HEK293 (cell line): Measurements from ENCODE around the gene DAG1.

Experiments used
- CTCF ChIA-PET: fragments of 350-600 bp; formaldehyde crosslinking; extraction: SDS; loops from one replicate; lab custom pipeline; 2021; ENCODE audit warnings: antibody characterized with exemption; lab: Yijun Ruan, JAX
- POLR2A ChIA-PET: fragments of 300-600 bp; formaldehyde crosslinking; extraction: SDS; loops from one replicate; lab custom pipeline; 2020; ENCODE audit warnings: antibody characterized with exemption, inconsistent platforms; lab: Yijun Ruan, JAX
- H3K27ac ChIP-seq: fragments of 200-500 bp; sonication (Bioruptor generic); 2 replicates; pipeline ENCODE4 v1.5.1; 2014; ENCODE audit warnings: low read depth, low read length, control low read depth, inconsistent platforms; ENCODE audit errors: extremely low read depth
- H3K36me3 ChIP-seq, 2 experiments: fragments of 200-500 bp in 1 of 2; sonication (Bioruptor generic) in 1 of 2; 1 replicate in 1 of 2; 2 replicates in 1 of 2; pipeline ENCODE4 v1.5.1; 2014 to 2017; ENCODE audit warnings: inconsistent platforms in 2 of 2, low read length in 2 of 2; ENCODE audit not compliant: control insufficient read depth in 2 of 2, insufficient read depth in 1 of 2
- H3K4me1 ChIP-seq: fragments of 200-500 bp; sonication (Bioruptor generic); 2 replicates; pipeline ENCODE4 v1.5.1; 2014; ENCODE audit warnings: mild to moderate bottlenecking, low read length, inconsistent platforms; ENCODE audit not compliant: control insufficient read depth, insufficient read depth
- H3K4me3 ChIP-seq: 2 replicates; pipeline ENCODE4 v1.5.1; 2011; ENCODE audit warnings: low read depth, mild to moderate bottlenecking, control low read depth, low read length, moderate library complexity
- H3K9me3 ChIP-seq: fragments of 200-500 bp; sonication (Bioruptor generic); 2 replicates; pipeline ENCODE4 v1.5.1; 2014; ENCODE audit warnings: low read depth, low read length, inconsistent platforms; ENCODE audit not compliant: control insufficient read depth, insufficient read depth
- KLF7 ChIP-seq: fragments of 450-650 bp; formaldehyde crosslinking; IDR thresholded peaks from 2 replicates; pipeline ENCODE4 v1.5.1; 2016; ENCODE audit warnings: missing biosample characterization, missing genetic modification characterization, borderline replicate concordance
- MZF1 ChIP-seq: fragments of 450-650 bp; formaldehyde crosslinking; IDR thresholded peaks from 2 replicates; pipeline ENCODE4 v1.5.1; 2017; ENCODE audit warnings: missing biosample characterization, missing genetic modification characterization, borderline replicate concordance
- TCF7L2 ChIP-seq: IDR thresholded peaks from 2 replicates; pipeline ENCODE4 v1.6.1; 2011; ENCODE audit warnings: low read depth, mild to moderate bottlenecking, inconsistent platforms, low read length, moderate library complexity, borderline replicate concordance
- YY2 ChIP-seq: fragments of 450-650 bp; formaldehyde crosslinking; IDR thresholded peaks from 2 replicates; pipeline ENCODE4 v1.5.1; 2016; ENCODE audit warnings: missing biosample characterization, missing genetic modification characterization
- ZEB2 ChIP-seq: fragments of 450-650 bp; formaldehyde crosslinking; IDR thresholded peaks from 2 replicates; pipeline ENCODE4 v1.5.1; 2016; ENCODE audit warnings: missing biosample characterization, missing genetic modification characterization
- ZIC2 ChIP-seq: fragments of 450-650 bp; formaldehyde crosslinking; IDR thresholded peaks from 2 replicates; pipeline ENCODE4 v1.5.1; 2016; ENCODE audit warnings: missing biosample characterization, missing genetic modification characterization
- ZNF2 ChIP-seq: fragments of 450-650 bp; formaldehyde crosslinking; IDR thresholded peaks from 2 replicates; pipeline ENCODE4 v1.5.1; 2016; ENCODE audit warnings: missing biosample characterization, missing genetic modification characterization
- ZNF266 ChIP-seq: fragments of 450-650 bp; formaldehyde crosslinking; IDR thresholded peaks from 2 replicates; pipeline ENCODE4 v1.5.1; 2016; ENCODE audit warnings: missing biosample characterization, missing genetic modification characterization, low read depth
- ZNF416 ChIP-seq: fragments of 450-650 bp; formaldehyde crosslinking; IDR thresholded peaks from 2 replicates; pipeline ENCODE4 v1.5.1; 2016; ENCODE audit warnings: missing biosample characterization, missing genetic modification characterization
- ZNF426 ChIP-seq: fragments of 450-650 bp; formaldehyde crosslinking; IDR thresholded peaks from 2 replicates; pipeline ENCODE4 v1.5.1; 2017; ENCODE audit warnings: missing biosample characterization, missing genetic modification characterization, mild to moderate bottlenecking, inconsistent platforms, moderate library complexity
- ZNF510 ChIP-seq: fragments of 450-650 bp; formaldehyde crosslinking; IDR thresholded peaks from 2 replicates; pipeline ENCODE4 v1.5.1; 2018; ENCODE audit warnings: mild to moderate bottlenecking, missing genetic modification characterization, missing biosample characterization; ENCODE audit not compliant: insufficient replicate concordance
- ZNF529 ChIP-seq: fragments of 450-650 bp; formaldehyde crosslinking; IDR thresholded peaks from 2 replicates; pipeline ENCODE4 v1.5.1; 2017; ENCODE audit warnings: missing genetic modification characterization, missing biosample characterization; ENCODE audit not compliant: insufficient replicate concordance
- ZNF548 ChIP-seq: fragments of 450-650 bp; formaldehyde crosslinking; IDR thresholded peaks from 2 replicates; pipeline ENCODE4 v1.5.1; 2016; ENCODE audit warnings: missing biosample characterization, missing genetic modification characterization
- ZNF664 ChIP-seq: fragments of 450-650 bp; formaldehyde crosslinking; IDR thresholded peaks from 2 replicates; pipeline ENCODE4 v1.5.1; 2016; ENCODE audit warnings: missing biosample characterization, missing genetic modification characterization
- ZSCAN18 ChIP-seq: fragments of 450-650 bp; formaldehyde crosslinking; IDR thresholded peaks from 2 replicates; pipeline ENCODE4 v1.5.1; 2016; ENCODE audit warnings: missing biosample characterization, missing genetic modification characterization
- ZXDB ChIP-seq: fragments of 450-650 bp; formaldehyde crosslinking; IDR thresholded peaks from 2 replicates; pipeline ENCODE4 v1.5.1; 2016; ENCODE audit warnings: missing biosample characterization, missing genetic modification characterization
- TF ChIP-seq, protein P1 (sequence below): fragments of 450-650 bp; IDR thresholded peaks from 2 replicates; pipeline ENCODE4 v1.5.1; 2018; ENCODE audit warnings: missing biosample characterization, mild to moderate bottlenecking, missing genetic modification characterization

The DAG1 gene

DNA sequence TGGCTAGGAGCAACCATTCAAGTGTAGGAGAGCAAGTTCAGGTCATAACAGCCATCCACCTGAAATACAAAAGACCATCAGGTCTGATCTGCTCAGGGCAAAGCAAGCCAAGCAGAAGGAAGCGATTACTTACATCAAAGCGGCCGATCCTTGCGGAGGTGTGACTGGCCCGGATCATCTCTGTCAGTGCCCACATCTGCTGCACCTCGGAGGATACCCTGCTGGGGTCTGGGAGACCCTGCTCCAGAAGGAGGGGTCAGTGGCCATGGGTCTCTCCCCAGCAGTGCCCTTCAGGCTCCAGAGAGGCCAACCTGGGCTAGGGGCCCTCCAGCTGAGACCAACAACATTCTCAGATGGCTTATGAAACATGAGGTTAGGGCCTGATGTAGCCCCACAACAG, 45.3 kb upstream of the DAG1 start (continued):
- TF ChIP-seq, protein P1, sequence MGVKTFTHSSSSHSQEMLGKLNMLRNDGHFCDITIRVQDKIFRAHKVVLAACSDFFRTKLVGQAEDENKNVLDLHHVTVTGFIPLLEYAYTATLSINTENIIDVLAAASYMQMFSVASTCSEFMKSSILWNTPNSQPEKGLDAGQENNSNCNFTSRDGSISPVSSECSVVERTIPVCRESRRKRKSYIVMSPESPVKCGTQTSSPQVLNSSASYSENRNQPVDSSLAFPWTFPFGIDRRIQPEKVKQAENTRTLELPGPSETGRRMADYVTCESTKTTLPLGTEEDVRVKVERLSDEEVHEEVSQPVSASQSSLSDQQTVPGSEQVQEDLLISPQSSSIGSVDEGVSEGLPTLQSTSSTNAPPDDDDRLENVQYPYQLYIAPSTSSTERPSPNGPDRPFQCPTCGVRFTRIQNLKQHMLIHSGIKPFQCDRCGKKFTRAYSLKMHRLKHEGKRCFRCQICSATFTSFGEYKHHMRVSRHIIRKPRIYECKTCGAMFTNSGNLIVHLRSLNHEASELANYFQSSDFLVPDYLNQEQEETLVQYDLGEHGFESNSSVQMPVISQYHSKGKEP (tag by site-specific recombination) = no peak
- TF ChIP-seq ZNF266 (no peak), ZNF548 (tag by site-specific recombination) (no peak)

DNA sequence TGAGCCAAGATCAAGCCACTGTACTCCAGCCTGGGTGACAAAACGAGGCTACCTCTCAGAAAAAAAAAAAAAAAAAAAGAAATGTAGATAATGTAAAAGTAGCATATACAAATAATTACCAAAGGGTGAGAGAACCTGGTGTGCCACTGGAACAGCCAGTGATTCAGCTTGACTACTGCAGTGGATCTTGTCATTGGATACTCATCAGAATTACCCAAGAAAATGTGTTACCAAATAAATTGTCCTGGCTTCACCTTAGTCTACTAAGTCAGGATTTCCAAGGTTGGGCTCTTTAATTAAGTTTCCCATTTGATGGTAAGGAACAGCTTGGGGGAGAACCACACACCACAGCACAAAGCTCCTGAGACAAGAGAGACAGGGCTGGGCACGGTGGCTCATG, 42.5 kb upstream of the DAG1 start:
- Histone ChIP-seq H3K36me3 (peaks cover 0 to 29% of the 10 kb centered on the region in 2 experiments; a peak in 1 of 3 replicates), H3K4me1 (no peaks in the 10 kb centered on the region), H3K27ac (no peak overlapping the region), H3K9me3 (no peaks in the 10 kb centered on the region), H3K4me3 (no peak overlapping the region)
- ChIA-PET POLR2A (interaction anchor here (2.6 kb wide), 1 partner anchor 16 kb away, joined by 17 read pairs; the partner anchor contains the start of genes RHOA and TCTA), CTCF (interaction anchor here (0.6 kb wide), 1 partner anchor 67 kb away, joined by 3 read pairs; no protein-coding TSS in a partner anchor)
- no peak for TF ChIP-seq ZXDB
- no peak for TF ChIP-seq ZNF529 (tag by site-specific recombination)
- TF ChIP-seq ZNF416 = no peak
- TF ChIP-seq ZIC2 (tag by site-specific recombination) = no peak
- no peak for TF ChIP-seq MZF1 (tag by site-specific recombination)

DNA sequence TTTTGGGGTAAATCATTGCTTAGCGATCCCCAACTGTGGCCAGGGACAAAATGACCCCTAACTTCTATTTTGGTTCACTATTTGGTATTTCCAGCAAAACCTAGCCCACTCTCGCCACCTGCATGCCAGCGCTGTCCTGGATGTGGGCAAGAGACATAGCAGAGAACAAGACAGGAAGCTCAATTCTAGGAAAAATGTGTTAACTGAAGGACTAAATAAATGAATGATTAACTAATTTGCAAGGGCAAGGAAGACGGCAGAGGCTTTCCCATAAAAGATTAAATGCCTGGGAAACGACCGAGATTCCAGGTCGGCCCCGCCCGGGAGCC, 41.4 kb upstream of the DAG1 start:
- Histone ChIP-seq H3K27ac (peak overlapping the region; percentile 80; the same call in 1 of the 2 replicates), H3K36me3 (peaks cover 0 to 23% of the 10 kb centered on the region in 2 experiments; a peak in 1 of 3 replicates), H3K9me3 (no peaks in the 10 kb centered on the region), H3K4me3 (peak overlapping the region; percentile 80), H3K4me1 (no peaks in the 10 kb centered on the region)
- TF ChIP-seq ZNF2 (tag by site-specific recombination) (no peak), ZNF664 (tag by site-specific recombination) (peak; percentile 75), ZEB2 (tag by site-specific recombination) (no peak)
- TF ChIP-seq, all 188 proteins: peak for 1
- POLR2A ChIA-PET = interaction anchor here (0.6 to 2.6 kb wide), 14 partner anchors 10 to 764 kb away, joined by 3 to 17 read pairs (median 4); partner anchors contain the start of genes DAG1, QRICH1, RHOA and TCTA
- CTCF ChIA-PET = interaction anchor here (0.6 kb wide), 1 partner anchor 440 kb away, joined by 3 read pairs; no protein-coding TSS in a partner anchor

GRCh38 chr3:49434731-49435130, 35.3 kb upstream of the DAG1 start:
- Histone ChIP-seq H3K4me3 (no peak overlapping the region), H3K9me3 (no peaks in the 10 kb centered on the region), H3K36me3 (no peaks in the 10 kb centered on the region), H3K4me1 (no peaks in the 10 kb centered on the region), H3K27ac (no peak overlapping the region)
- ChIA-PET POLR2A (no interaction called here), CTCF (no interaction called here)
- TF ChIP-seq ZNF510 (tag by site-specific recombination) = no peak
- TF ChIP-seq YY2 (tag by site-specific recombination) = no peak
- TF ChIP-seq ZSCAN18 (tag by site-specific recombination) = no peak
- TF ChIP-seq TCF7L2 = no peak
- TF ChIP-seq ZNF426 (tag by site-specific recombination) = no peak
- no peak for TF ChIP-seq KLF7 (tag by site-specific recombination)
